Activated CD4-positive, alpha-beta T cell treated with anti-CD3 and anti-CD28 coated beads, Interleukin-2, amount 10 ng/mL, durations not matched to agents 24 days and 14 days (primary cell): ENCODE measurements around the gene ZC3H18. TPM values are rescaled to one million over a fixed set of nuclear protein-coding genes. Genes with fewer than 3 reads are reported as not detected.

Experiments
- DNase-seq: peaks from one replicate; pipeline ENCODE4 v3.0.0; 2022
- H3K27ac Mint-ChIP-seq: one replicate; pipeline ENCODE4 v1.8.0; 2022; ENCODE audit warnings: mild to moderate bottlenecking, mixed read lengths
- H3K27me3 Mint-ChIP-seq: one replicate; pipeline ENCODE4 v1.8.0; 2022; ENCODE audit warnings: mixed read lengths
- H3K36me3 Mint-ChIP-seq: one replicate; pipeline ENCODE4 v1.8.0; 2022; ENCODE audit warnings: low read depth, mild to moderate bottlenecking, mixed read lengths
- H3K4me1 Mint-ChIP-seq: one replicate; pipeline ENCODE4 v1.8.0; 2021; ENCODE audit warnings: mixed read lengths
- H3K4me3 Mint-ChIP-seq: one replicate; pipeline ENCODE4 v1.8.0; 2022; ENCODE audit warnings: mild to moderate bottlenecking, moderate library complexity, mixed read lengths
- H3K9me3 Mint-ChIP-seq: one replicate; pipeline ENCODE4 v1.8.0; 2021; ENCODE audit warnings: mixed read lengths
- intact Hi-C: fragments of 100-400 bp; cut with micrococcal nuclease; formaldehyde crosslinking; loops from one replicate; pipeline ENCODE4 v1.15.1; 2023
- total RNA-seq: library from RNA; stranded (reverse); gene quantifications from 2 replicates; pipeline ENCODE4 v1.2.3, GENCODE V29; 2022

Gene ZC3H18
- total RNA-seq, 1 donor from 2014 or later, result 106 TPM

DNA sequence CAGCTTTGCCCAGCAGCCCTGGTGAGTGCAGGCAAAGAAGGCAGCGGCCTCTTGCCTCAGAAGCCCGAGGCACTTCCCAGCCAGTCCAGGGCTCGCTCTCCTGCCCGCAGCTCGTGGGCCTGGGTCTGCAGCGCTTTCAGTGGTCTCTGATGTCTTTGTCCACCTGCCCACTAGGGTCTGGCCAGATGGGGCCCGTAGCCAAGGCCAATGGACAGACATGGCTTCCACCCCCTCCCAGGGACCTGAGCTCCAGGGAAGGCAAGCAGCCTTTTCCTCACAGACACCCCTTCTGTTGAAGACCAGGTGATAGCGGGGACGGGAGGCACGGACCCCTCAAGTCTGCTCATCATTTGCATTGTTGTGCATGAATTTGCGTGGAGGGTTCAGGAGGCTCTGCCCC is 33.7 kb upstream of the ZC3H18 start:
- peak overlapping the region; percentile 80 for H3K4me3 Mint-ChIP-seq
- DNase-seq, result no peak
- peaks cover 2% of the 10 kb centered on the region for H3K27me3 Mint-ChIP-seq
- H3K4me1 Mint-ChIP-seq, result peaks cover 3% of the 10 kb centered on the region
- no peaks in the 10 kb centered on the region for H3K9me3 Mint-ChIP-seq
- intact Hi-C loops, result loop anchor here (10.0 kb wide), 1 partner anchor 582 kb away; the partner anchor contains the start of gene BANP
- peaks cover 6% of the 10 kb centered on the region for H3K36me3 Mint-ChIP-seq
- no peak overlapping the region for H3K27ac Mint-ChIP-seq

GRCh38 chr16:88536971-88537751 is 33.0 kb upstream of the ZC3H18 start:
- Mint-ChIP-seq H3K4me3 (no peak overlapping the region), H3K9me3 (no peaks in the 10 kb centered on the region), H3K4me1 (peaks cover 3% of the 10 kb centered on the region), H3K36me3 (peaks cover 6% of the 10 kb centered on the region), H3K27me3 (peaks cover 2% of the 10 kb centered on the region), H3K27ac (no peak overlapping the region)
- intact Hi-C loops, result loop anchor here (10.0 kb wide), 1 partner anchor 582 kb away; the partner anchor contains the start of gene BANP
- DNase-seq, result no peak

GRCh38 chr16:88537859-88538258 is 32.3 kb upstream of the ZC3H18 start:
- no peak for DNase-seq
- Mint-ChIP-seq H3K27ac (no peak overlapping the region), H3K9me3 (no peaks in the 10 kb centered on the region), H3K36me3 (peaks cover 6% of the 10 kb centered on the region), H3K27me3 (peaks cover 2% of the 10 kb centered on the region), H3K4me1 (peaks cover 3% of the 10 kb centered on the region), H3K4me3 (no peak overlapping the region)
- intact Hi-C loops, result loop anchor here (10.0 kb wide), 1 partner anchor 583 kb away; the partner anchor contains the start of gene BANP

GRCh38 chr16:88538366-88539060 is 31.7 kb upstream of the ZC3H18 start:
- intact Hi-C loops, result loop anchor here (10.0 kb wide), 1 partner anchor 584 kb away; the partner anchor contains the start of gene BANP
- no peak overlapping the region for H3K4me3 Mint-ChIP-seq
- peaks cover 3% of the 10 kb centered on the region for H3K4me1 Mint-ChIP-seq
- no peak overlapping the region for H3K27ac Mint-ChIP-seq
- peaks cover 2% of the 10 kb centered on the region for H3K27me3 Mint-ChIP-seq
- DNase-seq, result no peak
- H3K36me3 Mint-ChIP-seq, result peaks cover 9% of the 10 kb centered on the region
- peaks cover 4% of the 10 kb centered on the region for H3K9me3 Mint-ChIP-seq

GRCh38 chr16:88539261-88539651 is 30.9 kb upstream of the ZC3H18 start:
- H3K27ac Mint-ChIP-seq, result no peak overlapping the region
- peaks cover 2% of the 10 kb centered on the region for H3K27me3 Mint-ChIP-seq
- H3K36me3 Mint-ChIP-seq, result peaks cover 12% of the 10 kb centered on the region
- H3K4me3 Mint-ChIP-seq, result no peak overlapping the region
- intact Hi-C loops, result loop anchor here (10.0 kb wide), 1 partner anchor 584 kb away; the partner anchor contains the start of gene BANP
- peaks cover 3% of the 10 kb centered on the region for H3K4me1 Mint-ChIP-seq
- DNase-seq, result no peak
- peaks cover 6% of the 10 kb centered on the region for H3K9me3 Mint-ChIP-seq

DNA sequence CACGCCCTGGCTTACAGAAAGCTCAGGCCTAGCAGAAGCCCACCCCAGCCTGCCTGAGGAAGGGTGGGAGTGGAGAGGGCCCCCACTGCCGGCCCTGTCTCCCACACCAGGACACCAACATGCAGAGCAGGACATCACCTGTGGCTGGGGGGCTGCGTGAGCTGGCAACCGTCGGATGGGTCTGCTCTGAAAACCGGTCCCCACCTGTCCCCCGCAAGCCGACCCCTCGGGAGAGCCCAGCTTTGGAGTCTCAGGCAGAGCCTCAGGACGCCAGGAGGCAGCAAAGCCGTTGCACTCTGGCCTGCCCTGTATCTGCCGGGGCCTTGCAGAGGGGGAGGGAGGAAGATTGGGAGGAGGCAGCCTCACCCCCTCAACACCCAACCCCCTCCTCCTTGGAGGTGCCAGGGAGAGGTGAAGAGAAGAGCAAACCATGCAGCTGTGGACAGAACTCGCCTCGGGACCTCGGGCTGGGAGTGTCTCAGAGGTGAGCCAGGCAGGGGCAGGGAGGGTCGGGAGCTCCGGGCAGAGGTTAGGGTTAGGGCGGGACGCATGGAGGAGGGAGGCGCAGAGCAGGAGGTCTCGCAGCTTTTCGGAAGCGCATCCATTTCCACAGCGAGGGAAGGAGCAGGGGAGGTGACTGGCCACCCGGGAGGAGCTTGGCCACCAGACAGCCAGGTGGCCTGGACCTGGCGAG is 30.4 kb upstream of the ZC3H18 start:
- intact Hi-C loops, result loop anchor here (10.0 kb wide), 1 partner anchor 585 kb away; the partner anchor contains the start of gene BANP
- Mint-ChIP-seq H3K4me3 (no peak overlapping the region), H3K4me1 (peaks cover 3% of the 10 kb centered on the region), H3K36me3 (peaks cover 10% of the 10 kb centered on the region), H3K27me3 (peaks cover 2% of the 10 kb centered on the region), H3K9me3 (peaks cover 6% of the 10 kb centered on the region), H3K27ac (no peak overlapping the region)
- DNase-seq, result no peak

- Mint-ChIP-seq H3K36me3 (peaks cover 9% of the 10 kb centered on the region), H3K27me3 (peaks cover 4% of the 10 kb centered on the region), H3K9me3 (peaks cover 6% of the 10 kb centered on the region), H3K4me1 (peaks cover 3% of the 10 kb centered on the region), H3K27ac (no peak overlapping the region), H3K4me3 (no peak overlapping the region)
- intact Hi-C loops, result no loop called here
- DNase-seq, result no peak
Observed at GRCh38 chr16:88540346-88540977, 29.7 kb upstream of the ZC3H18 start.

DNA sequence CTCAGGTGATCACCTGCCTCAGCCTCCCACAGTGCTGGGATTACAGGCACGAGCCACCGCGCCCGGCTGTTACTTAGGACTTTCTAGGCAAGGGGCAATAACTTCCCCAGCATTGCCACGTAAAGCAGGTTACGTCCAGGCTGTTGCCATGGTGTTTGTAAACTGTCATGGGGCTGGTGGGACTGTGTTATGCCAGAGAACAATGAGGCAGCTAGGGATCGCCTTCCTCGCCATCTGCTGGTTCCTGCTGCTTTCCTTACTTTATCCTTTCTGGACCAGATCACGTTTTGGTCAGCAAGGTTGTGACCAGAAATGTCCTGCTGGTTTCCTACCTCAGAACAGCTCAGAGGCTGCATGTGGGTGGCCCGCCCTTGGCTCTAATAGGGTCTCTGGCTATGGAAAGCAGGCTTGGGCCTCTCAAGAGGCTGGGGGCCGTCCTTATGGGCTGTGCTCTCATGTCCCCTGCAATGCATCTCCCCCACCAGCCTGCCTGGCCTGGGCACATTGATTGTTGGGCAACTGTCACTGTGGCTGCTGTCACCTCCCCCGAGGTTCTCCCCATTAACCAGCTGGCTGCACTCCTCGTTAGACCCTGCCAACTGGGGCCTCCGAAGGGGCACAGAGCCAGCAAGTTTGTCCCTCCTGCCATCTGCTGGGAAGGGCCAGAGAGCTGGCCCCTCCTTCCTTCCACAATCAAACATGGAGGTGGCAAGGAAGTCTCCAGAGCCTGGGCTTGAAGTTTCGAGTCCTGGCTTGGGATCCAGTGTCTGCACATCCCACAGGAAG is 28.2 kb upstream of the ZC3H18 start:
- intact Hi-C loops, result no loop called here
- Mint-ChIP-seq H3K9me3 (peaks cover 6% of the 10 kb centered on the region), H3K27me3 (peaks cover 10% of the 10 kb centered on the region), H3K4me1 (no peaks in the 10 kb centered on the region), H3K4me3 (no peak overlapping the region), H3K27ac (no peak overlapping the region), H3K36me3 (peaks cover 6% of the 10 kb centered on the region)
- DNase-seq, result no peak

- Mint-ChIP-seq H3K4me3 (no peak overlapping the region), H3K9me3 (peaks cover 6% of the 10 kb centered on the region), H3K27ac (no peak overlapping the region)
Observed at GRCh38 chr16:88543230-88543813, 26.9 kb upstream of the ZC3H18 start.

GRCh38 chr16:88545781-88546180 is 24.4 kb upstream of the ZC3H18 start:
- peaks cover 21% of the 10 kb centered on the region for H3K27me3 Mint-ChIP-seq
- no peak for DNase-seq
- intact Hi-C loops, result no loop called here
- H3K9me3 Mint-ChIP-seq, result peaks cover 6% of the 10 kb centered on the region
- H3K36me3 Mint-ChIP-seq, result peaks cover 6% of the 10 kb centered on the region
- no peak overlapping the region for H3K4me3 Mint-ChIP-seq
- H3K4me1 Mint-ChIP-seq, result no peaks in the 10 kb centered on the region
- H3K27ac Mint-ChIP-seq, result no peak overlapping the region

More at GRCh38 chr16:88543230-88543813, 26.9 kb upstream of the ZC3H18 start:
- Mint-ChIP-seq H3K27me3 (peaks cover 10% of the 10 kb centered on the region), H3K4me1 (no peaks in the 10 kb centered on the region), H3K36me3 (peaks cover 6% of the 10 kb centered on the region)
- DNase-seq, result no peak
- intact Hi-C loops, result no loop called here

DNA sequence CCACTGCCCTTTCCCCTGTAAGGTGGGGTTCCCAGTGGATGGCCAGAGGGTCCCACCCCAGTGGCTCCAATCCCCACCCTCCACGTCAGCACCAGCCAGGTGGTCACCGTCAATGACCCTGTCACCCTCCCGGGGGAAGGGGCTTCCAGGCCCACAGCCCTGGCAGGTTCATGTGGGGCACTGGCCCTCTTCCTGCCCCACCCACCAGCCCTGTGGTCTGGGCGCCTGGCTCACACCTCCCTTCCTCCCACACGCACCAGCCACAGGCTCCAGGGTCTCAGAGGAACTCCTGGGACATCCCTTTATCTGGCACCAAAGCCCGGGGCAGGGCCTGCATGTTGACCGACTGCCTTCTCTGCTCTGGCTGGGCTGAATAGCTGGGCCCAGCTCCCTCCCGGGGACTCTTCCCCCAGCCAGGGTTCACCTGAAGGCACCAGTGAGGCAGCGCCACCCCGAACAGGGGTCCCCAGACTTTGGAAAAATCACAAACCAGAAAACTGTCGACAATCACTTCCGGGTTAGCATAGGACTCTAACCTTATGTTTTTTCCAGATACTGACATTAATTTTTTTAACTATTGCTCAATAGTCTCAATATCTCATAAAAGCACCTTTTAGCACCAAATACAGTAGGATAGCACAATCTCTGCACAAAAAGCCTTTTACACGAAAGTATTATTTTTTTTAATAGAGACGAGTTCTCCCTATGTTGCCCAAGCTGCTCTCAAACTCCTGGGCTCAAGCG is 21.9 kb upstream of the ZC3H18 start:
- Mint-ChIP-seq H3K4me1 (no peaks in the 10 kb centered on the region), H3K27me3 (peaks cover 24% of the 10 kb centered on the region), H3K36me3 (peaks cover 5% of the 10 kb centered on the region), H3K9me3 (peaks cover 5% of the 10 kb centered on the region), H3K4me3 (no peak overlapping the region), H3K27ac (no peak overlapping the region)
- DNase-seq, result no peak
- intact Hi-C loops, result no loop called here

- Mint-ChIP-seq H3K4me3 (no peak overlapping the region), H3K27me3 (peaks cover 24% of the 10 kb centered on the region), H3K9me3 (no peaks in the 10 kb centered on the region), H3K4me1 (no peaks in the 10 kb centered on the region), H3K36me3 (no peaks in the 10 kb centered on the region), H3K27ac (no peak overlapping the region)
- intact Hi-C loops, result no loop called here
- DNase-seq, result no peak
Observed at GRCh38 chr16:88548985-88549384, 21.2 kb upstream of the ZC3H18 start.
